Measurements from ENCODE around the gene NDNF. TPM values are rescaled to one million over a fixed set of nuclear protein-coding genes. Genes with fewer than 3 reads are reported as not detected.
A peak's percentile ranks its signal among the peaks of the same experiment; 100 is the strongest.

Gene NDNF
- total RNA-seq (2014; rRNA removed; shearing (Covaris generic)): 0.35 and 0.79 TPM in 2 replicates
- polyA plus RNA-seq (2014; cell fraction: nucleus; rRNA removed): 0.14 and 0.17 TPM in 2 replicates

- DNase-seq (ENCODE audit: extremely low read depth, low read depth): no peak
Observed at GRCh38 chr4:121072224-121073003, at the start of gene NDNF. NDNF (minus strand) TSS chr4:121072535; CDS start chr4:121045837, 26,698 bp downstream.

DNA sequence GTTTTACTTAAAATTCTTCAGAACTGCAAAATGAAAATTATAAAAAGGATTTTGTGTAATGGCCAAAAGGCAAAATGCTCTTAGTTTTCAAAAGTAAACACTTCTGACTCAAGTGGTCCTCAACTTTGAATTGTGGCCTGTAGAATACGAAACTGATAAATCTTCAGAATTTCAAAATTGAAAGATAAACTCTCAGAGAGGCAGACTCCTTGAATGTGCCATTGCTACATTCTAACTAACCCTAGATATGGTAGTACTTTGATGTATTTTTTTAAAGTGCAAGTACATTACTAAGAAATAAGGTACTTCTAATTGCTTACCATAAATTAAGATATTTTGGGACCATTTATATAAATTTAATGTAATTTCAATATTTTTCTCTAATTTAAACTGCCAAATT is 47.4 kb upstream of the NDNF start:
- no peak for DNase-seq (ENCODE audit: extremely low read depth, low read depth)

DNA sequence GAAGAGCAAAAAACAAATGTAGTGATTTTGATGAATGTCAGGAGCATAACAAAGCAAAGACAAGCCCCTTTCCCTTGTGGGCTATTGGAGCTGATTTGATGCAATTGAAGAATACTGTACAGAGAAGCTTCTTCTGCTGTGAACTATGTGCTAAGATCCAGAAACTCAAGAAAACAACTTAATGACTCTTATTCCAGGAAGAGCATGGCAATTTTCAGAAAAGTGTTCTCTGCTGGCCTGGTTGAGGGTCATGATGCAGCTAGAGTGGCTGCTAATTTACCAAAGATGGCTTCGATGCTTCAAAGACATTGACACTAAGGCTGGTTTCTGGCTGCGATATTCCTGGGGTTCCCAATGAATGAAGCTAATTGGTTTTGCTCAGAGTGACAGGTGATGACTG is 46.0 kb upstream of the NDNF start:
- DNase-seq (ENCODE audit: extremely low read depth, low read depth): no peak

- no peak for DNase-seq (ENCODE audit: extremely low read depth, low read depth)
Observed at GRCh38 chr4:121114756-121115155, 42.4 kb upstream of the NDNF start.

DNA sequence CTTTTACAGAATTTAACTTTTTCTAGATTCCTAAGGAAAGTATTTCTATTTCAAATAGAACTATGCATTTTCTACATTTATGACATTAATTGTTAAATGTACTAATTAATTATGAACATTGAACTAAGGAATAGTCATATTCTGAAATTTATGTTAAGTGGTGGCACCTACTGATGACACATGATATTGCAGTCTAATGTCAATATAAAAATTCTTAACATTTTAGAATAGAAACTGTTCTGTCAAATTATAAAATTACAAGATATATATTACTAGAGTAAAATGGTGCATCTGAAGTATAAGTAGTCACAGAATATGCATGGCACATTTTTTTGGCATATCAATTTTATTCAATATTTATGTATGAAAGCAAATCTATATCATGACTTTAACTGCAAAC is 40.2 kb upstream of the NDNF start:
- no peak for DNase-seq (ENCODE audit: extremely low read depth, low read depth)

GRCh38 chr4:121108557-121108956 is 36.2 kb upstream of the NDNF start:
- no peak for DNase-seq (ENCODE audit: extremely low read depth, low read depth)

DNA sequence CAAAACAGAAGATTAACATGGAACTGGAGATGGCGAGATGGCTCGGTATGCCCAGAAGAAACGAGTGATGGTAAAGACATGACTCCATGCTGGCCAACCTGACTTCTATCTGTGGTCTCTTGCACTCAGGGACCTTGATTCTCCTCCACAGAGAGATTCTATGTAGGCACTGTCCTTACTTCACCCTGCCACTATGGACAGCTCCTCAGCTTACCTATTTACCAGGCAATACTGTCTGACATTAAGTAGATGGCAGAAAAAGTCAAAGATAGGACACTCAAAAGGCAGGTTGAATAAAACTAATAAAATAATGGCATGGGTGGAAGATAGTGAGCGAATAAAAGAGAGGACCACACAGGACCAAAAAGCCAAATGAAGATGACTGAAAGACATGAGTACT is 35.2 kb upstream of the NDNF start:
- DNase-seq (ENCODE audit: extremely low read depth, low read depth): no peak

DNA sequence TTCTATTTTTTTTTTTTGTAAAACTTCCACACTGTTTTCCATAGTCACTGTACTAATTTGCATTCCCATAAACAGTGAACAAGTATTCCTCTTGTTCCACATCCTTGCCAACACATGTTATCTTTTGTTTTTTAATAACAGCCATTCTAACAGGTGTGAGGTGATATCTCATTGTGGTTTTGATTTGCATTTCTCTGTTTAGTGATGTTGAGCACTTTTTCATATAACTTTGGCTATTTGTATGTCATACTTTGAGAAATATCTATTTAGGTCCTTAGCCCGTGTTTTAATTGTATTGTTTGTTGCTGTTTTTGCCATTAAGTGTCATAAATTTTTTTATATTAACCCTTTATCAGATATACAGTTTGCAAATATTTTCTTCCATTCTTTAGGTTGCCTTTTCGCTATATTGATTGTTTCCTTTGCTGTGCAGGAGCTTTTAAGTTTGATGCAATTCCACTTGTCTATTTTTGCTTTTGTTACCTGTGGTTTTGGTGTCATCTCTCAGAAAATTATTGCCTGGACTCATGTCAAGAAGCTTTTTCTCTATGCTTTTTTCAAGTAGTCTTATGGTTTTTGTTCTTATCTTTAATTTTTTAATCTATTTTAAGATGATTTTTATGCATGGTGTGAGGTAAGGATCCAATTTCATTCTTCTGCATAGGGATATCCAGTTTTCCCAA is 27.9 kb upstream of the NDNF start:
- DNase-seq (ENCODE audit: extremely low read depth, low read depth): no peak

DNA sequence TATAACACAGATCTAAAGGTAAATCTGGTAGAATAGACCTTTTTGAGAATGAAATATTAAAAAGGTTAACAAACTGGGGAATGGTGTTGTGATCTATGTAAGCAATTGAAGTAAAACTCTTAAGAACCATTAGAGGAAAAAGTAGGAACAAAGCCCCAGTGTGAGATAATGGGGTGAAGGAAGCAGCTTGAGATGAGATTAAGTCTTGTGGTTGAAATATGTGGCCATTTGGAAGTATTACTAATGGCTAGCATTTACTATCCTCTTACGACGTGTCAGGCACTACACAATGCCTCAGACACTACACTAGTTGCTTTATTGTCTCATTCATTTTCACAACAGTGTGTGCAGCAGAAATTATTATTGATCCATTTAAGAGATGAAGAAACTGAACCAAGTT is 25.9 kb upstream of the NDNF start:
- no peak for DNase-seq (ENCODE audit: extremely low read depth, low read depth)

DNA sequence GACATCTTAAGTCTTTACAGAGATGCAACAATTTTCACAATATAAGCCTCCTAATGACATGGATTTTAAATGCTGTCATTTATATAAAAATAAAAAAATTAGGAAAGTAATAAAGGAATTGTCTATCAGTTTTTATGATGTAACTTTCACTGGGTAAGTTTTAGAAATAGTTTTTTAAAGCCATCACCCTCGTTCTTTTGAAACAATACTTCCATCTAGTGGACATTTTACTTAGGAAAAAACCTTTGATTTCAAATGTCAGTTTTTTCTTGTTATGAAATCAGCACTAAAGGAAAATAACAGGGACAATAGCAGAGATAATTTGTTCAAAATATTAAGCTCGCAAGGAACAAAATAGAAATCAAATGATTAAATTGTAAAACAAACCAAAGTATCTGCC is 24.3 kb upstream of the NDNF start:
- DNase-seq (ENCODE audit: extremely low read depth, low read depth): peak; percentile 35

DNA sequence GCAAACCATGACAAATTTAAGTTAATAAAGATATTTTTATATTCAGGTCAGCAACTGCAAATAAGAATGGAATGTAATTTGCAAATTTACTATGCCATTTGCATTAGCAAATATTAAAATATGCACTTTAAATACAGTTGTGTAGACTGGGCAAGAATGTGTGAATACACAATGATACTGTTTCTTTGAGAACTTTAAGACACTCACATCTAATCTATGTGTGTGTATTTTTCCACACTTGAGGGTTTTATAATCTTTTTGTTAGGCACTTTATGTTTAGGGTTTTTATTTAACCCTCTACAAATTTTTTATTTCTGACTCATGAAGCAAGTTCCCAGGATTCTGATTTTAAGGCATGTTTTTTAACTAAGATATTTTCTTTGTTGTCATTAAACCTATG is 23.9 kb upstream of the NDNF start:
- DNase-seq (ENCODE audit: extremely low read depth, low read depth): no peak

DNA sequence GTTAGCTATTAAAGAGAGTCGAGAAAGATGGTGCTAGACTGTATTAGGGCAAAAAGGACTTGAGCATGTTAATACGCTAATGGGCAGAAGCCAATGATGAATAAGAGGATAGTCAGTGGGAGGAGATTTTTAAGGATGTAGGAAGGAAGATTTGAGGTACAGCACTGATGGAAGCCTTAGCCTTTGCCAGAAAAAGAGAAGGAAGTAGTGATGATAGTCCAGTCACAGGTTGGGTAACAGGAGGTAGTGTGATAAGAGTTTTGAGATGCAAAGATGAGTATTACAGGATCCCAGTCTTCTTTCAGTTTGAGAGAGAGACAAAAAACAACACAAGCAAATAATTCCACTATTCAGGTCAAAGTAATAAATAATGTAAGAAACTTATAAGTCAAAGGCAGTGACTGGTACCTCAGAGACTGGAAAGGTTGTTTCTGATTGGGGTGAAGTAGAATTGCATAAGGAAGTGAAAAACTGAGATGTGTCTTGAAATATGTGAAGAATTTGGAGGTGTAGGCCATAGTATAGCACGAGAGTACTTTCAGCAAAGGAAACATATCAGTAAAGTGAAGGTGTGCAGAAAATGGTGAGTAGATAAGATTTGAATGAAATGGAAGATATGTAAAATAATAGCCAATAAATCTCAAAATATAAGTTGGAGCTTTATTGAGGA is 22.1 kb upstream of the NDNF start:
- DNase-seq (ENCODE audit: extremely low read depth, low read depth): no peak

GRCh38 chr4:121093261-121093660 is 20.9 kb upstream of the NDNF start:
- no peak for DNase-seq (ENCODE audit: extremely low read depth, low read depth)

DNA sequence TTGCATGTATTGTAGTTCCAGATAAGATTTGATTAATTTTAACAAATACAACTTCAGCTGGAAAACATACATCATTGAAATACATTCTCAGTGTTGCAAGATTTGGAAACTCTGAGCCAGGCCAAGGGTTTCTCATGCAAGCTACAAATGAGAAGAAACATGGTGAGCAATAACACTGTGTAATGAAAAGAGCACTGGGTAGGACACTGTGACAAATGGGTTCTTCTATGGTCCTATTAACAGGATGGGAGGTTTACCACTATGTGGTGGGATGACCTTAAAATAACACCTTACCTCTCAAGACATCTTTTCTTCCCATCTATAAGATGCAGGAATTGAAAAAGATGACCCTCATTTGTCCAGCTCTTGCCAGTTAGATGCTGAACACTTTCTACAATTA is 19.6 kb upstream of the NDNF start:
- DNase-seq (ENCODE audit: extremely low read depth, low read depth): no peak

DNA sequence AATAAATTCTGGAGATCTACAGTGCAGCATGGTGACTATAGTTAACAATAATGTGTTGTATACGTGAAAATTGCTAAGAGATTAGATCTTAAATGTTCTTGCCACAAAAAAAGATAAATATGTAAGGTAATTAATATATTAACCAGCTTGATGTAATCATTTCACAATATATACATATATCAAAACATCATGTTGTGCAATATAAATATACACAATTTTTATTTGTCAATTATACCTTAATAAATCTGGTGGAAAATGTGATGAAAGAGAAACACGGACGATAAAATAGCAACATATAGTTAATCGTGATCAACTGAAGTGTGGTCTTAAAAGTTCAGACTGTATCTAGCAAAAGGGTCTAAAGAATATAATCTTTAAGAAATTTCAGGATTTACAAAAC is 16.5 kb upstream of the NDNF start:
- no peak for DNase-seq (ENCODE audit: extremely low read depth, low read depth)

- DNase-seq (ENCODE audit: extremely low read depth, low read depth): no peak
Observed at GRCh38 chr4:121079376-121079775, 7.0 kb upstream of the NDNF start.

- no peak for DNase-seq (ENCODE audit: extremely low read depth, low read depth)
Observed at GRCh38 chr4:121077496-121077895, 5.2 kb upstream of the NDNF start.

DNA sequence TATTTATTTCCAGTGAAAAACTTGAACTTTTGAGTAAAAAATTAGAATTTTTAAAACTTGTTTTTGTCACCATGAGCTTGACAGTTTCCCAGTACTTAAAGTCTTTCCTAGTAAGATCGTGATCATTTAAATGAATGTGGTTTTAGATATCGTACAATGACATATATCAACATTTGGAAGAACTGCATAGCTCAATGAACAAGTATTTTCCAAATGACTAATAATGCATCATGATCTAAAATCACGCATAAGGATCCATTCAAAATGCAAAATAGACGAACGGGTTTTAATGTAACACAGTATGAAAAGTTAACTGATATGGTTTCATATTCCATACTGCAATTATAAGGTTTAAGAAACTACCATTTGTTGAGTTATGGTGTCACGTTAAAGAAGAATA is 4.1 kb upstream of the NDNF start:
- no peak for DNase-seq (ENCODE audit: extremely low read depth, low read depth)

DNA sequence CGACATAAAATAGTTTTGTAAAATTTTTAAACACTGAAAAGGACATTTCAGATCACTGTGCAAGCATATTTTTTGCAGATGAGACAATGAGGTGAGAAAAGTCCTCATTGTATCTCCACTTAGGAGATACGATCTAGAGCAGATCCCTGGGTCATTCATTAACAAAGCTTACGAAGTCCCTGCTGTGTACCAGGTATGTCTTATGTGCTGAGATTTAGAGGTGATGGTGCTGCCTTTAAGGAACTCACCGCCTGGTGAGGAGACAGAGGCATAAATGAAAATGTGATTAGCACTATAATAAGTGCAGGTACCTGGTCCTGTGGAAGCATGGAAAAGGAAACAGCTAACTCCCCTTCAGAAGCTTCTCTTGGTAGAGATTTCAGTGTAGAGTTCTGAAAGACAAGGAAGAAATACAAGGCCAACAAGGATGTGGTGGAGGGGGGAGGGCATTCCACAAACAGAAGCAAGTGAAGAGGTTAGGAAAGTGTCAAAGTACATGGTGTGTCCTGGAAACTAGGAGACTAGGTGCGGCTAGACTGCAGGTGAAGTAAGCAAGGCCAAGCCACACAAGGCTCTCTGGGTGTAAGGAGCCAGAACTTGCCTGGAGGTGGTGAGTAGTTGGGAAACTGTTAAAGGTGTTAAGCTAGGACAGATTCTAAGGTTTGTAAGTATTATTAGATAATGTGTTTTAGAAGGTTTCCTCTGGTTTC is 1.5 kb upstream of the NDNF start:
- DNase-seq (ENCODE audit: extremely low read depth, low read depth): no peak

GRCh38 chr4:121073004-121073435 is 685 bp upstream of the NDNF start:
- DNase-seq (ENCODE audit: extremely low read depth, low read depth): no peak

- no peak for DNase-seq (ENCODE audit: extremely low read depth, low read depth)
Observed at GRCh38 chr4:121071640-121072223, 603 bp downstream of the NDNF start.

All from NCI-H460 (cell line).